Activated CD4-positive, alpha-beta memory T cell treated with anti-CD3 and anti-CD28 coated beads for 36 hours (primary cell): ENCODE measurements around the gene P3H4. TPM values are rescaled to one million over a fixed set of nuclear protein-coding genes. Genes with fewer than 3 reads are reported as not detected.
"Not testable (repeated sequence)": the region's sequence is repeated elsewhere in the genome, so short reads cannot be mapped to it uniquely, and the experiment has no call there.

Experiments used
- CTCF ChIA-PET: fragments of 350-600 bp; sonication (Branson Sonifier 250); formaldehyde crosslinking; loops from one replicate; lab custom pipeline; 2021; ENCODE audit warnings: antibody characterized with exemption, inconsistent platforms; lab: Charles Lee
- POLR2A ChIA-PET: fragments of 350-600 bp; sonication (Branson Sonifier 250); formaldehyde crosslinking; loops from one replicate; lab custom pipeline; 2021; ENCODE audit warnings: antibody characterized with exemption; lab: Charles Lee
- DNase-seq: peaks from one replicate; pipeline ENCODE4 v3.0.0-alpha.2; 2020
- H3K27ac Mint-ChIP-seq: one replicate; pipeline ENCODE4 v1.8.0; 2021; ENCODE audit warnings: mixed read lengths
- H3K27me3 Mint-ChIP-seq: one replicate; pipeline ENCODE4 v1.8.0; 2021; ENCODE audit warnings: mixed read lengths
- H3K36me3 Mint-ChIP-seq: one replicate; pipeline ENCODE4 v1.8.0; 2021; ENCODE audit warnings: mixed read lengths
- H3K4me1 Mint-ChIP-seq: one replicate; pipeline ENCODE4 v1.8.0; 2021; ENCODE audit warnings: low read depth, mixed read lengths
- H3K4me3 Mint-ChIP-seq: one replicate; pipeline ENCODE4 v1.8.0; 2021; ENCODE audit warnings: mild to moderate bottlenecking, mixed read lengths
- H3K9me3 Mint-ChIP-seq: one replicate; pipeline ENCODE4 v1.8.0; 2021; ENCODE audit warnings: mixed read lengths
- intact Hi-C: fragments of 100-400 bp; cut with micrococcal nuclease; formaldehyde crosslinking; loops from one replicate; pipeline ENCODE4 v1.15.1; 2023
- total RNA-seq, 2 experiments: library from RNA; stranded (reverse); gene quantifications; one replicate each; pipeline ENCODE4 v1.2.3, GENCODE V29; 2021

Gene P3H4
- total RNA-seq, 2 experiments from 2014 or later, result 2.5 to 2.9 TPM

DNA sequence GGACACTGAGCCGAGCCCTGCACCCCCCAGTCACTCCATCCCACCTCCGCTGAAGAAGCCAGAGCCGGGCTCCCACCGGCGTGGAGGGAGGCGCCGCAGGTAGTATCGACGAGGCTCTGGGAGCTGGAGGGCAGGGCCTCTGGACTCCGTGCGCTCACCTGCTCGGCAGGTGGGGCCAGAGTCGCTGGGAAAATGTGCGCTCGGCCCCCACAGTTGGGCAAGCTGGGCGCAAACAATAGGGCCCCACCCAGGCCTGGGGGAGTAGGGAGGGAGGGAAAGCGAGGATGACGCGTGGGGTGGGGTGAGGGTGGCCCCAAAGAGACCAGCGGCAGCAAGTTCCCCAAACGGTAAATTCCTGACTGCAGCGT, 25.9 kb downstream of the P3H4 start:
- Mint-ChIP-seq H3K4me1 (peaks cover 12% of the 10 kb centered on the region), H3K27ac (no peak overlapping the region), H3K4me3 (no peak overlapping the region), H3K27me3 (peaks cover 20% of the 10 kb centered on the region), H3K36me3 (no peaks in the 10 kb centered on the region), H3K9me3 (no peaks in the 10 kb centered on the region)
- no peak for DNase-seq
- ChIA-PET POLR2A (interaction anchor here (1.1 kb wide), 1 partner anchor 26 kb away, joined by 4 read pairs; the partner anchor contains the start of gene P3H4), CTCF (interaction anchor here (1.0 to 2.8 kb wide), 8 partner anchors 9 to 90 kb away, joined by 3 to 20 read pairs (median 7); partner anchors contain the start of genes FKBP10 and P3H4)
- intact Hi-C loops, result no loop called here

DNA sequence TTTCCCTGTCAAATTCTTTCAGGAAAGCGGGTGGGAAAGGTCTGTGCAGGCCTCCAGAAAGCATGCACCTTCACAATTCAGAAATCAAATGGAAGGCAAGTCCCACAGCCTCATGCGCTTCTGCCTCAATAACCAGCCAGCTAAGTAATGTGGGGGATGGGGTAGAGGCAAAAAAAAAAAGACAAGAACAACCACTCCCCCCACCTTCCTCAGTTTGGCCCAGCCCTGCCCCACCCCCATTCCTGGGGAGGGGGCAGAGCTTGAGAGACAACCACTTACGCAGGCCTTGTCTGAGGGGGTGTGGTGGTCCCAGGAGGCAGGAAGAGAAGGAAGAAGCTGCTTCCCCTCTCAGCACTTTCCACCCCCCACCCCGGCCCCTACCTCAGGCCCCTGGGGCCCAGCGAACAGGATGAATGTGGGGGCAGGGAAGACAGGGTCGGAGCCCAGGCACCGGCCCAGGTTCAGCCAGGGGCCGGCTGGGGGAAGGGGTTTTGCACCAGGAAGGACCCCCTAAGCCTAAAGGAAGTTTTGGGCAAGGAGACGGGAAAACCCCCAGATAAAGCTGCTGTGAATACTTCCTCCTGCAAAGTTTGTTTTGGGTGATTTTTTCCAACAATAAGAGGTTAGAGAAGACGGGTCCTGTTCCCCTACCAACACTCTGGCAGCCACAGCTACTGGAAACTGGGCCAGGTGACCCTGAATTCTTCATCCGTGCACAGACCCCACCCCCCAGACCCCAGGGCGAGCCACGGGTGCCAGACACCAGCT, 26.5 kb downstream of the P3H4 start:
- Mint-ChIP-seq H3K4me3 (no peak overlapping the region), H3K36me3 (no peaks in the 10 kb centered on the region), H3K4me1 (peaks cover 12% of the 10 kb centered on the region), H3K9me3 (no peaks in the 10 kb centered on the region), H3K27ac (no peak overlapping the region), H3K27me3 (peaks cover 20% of the 10 kb centered on the region)
- POLR2A ChIA-PET, result interaction anchor here (1.1 kb wide), 1 partner anchor 27 kb away, joined by 4 read pairs; the partner anchor contains the start of gene P3H4
- intact Hi-C loops, result no loop called here
- CTCF ChIA-PET, result interaction anchor here (1.0 to 2.8 kb wide), 4 partner anchors 9 to 89 kb away, joined by 3 to 20 read pairs (median 8); no protein-coding TSS in a partner anchor
- DNase-seq, result no peak

DNA sequence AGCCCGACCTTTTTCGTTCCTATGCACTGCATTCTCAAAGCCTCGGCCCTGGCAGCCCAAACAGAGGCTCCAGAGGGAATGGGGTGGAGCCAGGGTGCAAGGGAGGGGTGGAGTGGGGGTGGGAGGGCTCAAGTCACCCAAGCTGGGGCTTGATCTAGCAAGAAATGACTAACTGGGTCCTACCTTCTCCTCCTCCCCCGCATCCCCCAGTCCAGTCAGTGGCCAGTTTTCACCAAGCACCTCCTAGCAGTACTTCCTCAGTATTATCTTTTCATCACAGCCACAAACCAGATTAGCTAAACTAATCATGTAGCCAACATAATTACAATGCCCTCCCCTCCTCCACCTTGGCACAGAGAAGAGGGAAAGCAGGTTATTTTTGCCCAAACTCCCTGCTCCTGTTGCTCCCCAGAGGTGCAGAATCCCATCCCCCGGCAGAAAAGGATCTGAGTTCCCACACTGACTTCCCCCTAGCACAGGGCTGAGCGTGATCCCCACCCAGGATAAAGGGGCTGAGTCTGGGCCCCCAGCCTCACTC, 27.5 kb downstream of the P3H4 start:
- POLR2A ChIA-PET, result no interaction called here
- H3K9me3 Mint-ChIP-seq, result no peaks in the 10 kb centered on the region
- H3K4me1 Mint-ChIP-seq, result peaks cover 12% of the 10 kb centered on the region
- H3K27ac Mint-ChIP-seq, result no peak overlapping the region
- peaks cover 20% of the 10 kb centered on the region for H3K27me3 Mint-ChIP-seq
- CTCF ChIA-PET, result no interaction called here
- H3K4me3 Mint-ChIP-seq, result no peak overlapping the region
- intact Hi-C loops, result no loop called here
- no peaks in the 10 kb centered on the region for H3K36me3 Mint-ChIP-seq
- DNase-seq, result no peak

DNA sequence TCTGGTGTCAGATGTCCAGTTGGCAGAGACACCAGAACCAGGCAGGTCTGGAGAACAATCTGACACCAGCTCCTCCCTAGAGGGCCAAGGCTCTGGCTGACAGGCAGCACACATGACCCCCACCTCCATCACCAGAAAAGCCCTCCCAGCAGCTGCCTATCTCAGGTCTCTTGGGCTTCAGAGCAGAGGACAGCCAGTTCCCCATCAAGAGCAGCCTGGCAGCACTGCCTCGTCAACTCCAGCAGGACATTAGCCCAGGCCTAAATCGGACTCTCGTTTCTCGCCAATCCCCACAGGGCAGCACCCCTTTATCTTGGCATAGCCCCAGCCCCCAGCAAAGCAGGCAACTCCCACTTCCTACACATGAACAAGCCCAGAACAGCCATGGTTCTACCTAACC, 29.6 kb downstream of the P3H4 start:
- ChIA-PET CTCF (no interaction called here), POLR2A (no interaction called here)
- no peaks in the 10 kb centered on the region for H3K36me3 Mint-ChIP-seq
- no peaks in the 10 kb centered on the region for H3K9me3 Mint-ChIP-seq
- H3K27me3 Mint-ChIP-seq, result peaks cover 18% of the 10 kb centered on the region
- peaks cover 8% of the 10 kb centered on the region for H3K4me1 Mint-ChIP-seq
- no peak overlapping the region for H3K27ac Mint-ChIP-seq
- H3K4me3 Mint-ChIP-seq, result no peak overlapping the region
- DNase-seq, result no peak
- intact Hi-C loops, result no loop called here

DNA sequence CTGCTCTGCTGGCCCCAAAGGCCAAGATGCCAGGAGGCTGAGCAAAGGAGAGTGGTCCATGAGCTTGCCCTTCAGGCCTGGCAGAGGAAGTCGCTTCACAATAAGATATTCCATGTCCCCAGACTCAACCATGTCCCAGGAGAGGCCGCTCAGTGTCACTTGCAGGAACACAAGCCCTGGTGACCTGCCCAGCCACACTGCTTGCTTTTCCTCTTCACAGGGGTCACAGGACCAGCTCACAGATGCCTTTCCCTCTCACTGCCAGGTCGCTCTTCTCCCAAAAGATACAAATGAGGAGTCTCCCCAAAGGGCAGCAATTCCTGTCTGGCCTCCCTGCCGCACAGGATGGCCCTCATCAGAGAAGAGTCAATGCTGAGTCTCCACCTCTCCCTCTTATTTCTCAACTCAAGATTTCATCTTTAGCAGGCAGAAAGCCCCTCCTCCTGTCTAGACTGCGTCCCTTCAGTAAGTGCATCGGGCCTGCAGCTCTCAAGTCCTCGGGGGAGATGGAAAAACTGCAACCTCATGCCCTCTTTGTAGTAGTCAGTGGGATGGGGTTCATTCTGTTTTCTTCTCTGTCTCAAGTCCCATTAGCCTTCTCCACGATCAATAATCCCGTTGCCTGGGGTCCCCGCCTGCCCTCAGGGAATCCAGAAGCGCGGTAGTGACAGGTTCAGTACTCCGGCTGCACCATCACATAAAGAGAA, 30.2 kb downstream of the P3H4 start:
- H3K27me3 Mint-ChIP-seq, result peaks cover 18% of the 10 kb centered on the region
- DNase-seq, result no peak
- ChIA-PET CTCF (no interaction called here), POLR2A (no interaction called here)
- intact Hi-C loops, result no loop called here
- peaks cover 4% of the 10 kb centered on the region for H3K4me1 Mint-ChIP-seq
- H3K36me3 Mint-ChIP-seq, result no peaks in the 10 kb centered on the region
- no peak overlapping the region for H3K4me3 Mint-ChIP-seq
- no peak overlapping the region for H3K27ac Mint-ChIP-seq
- H3K9me3 Mint-ChIP-seq, result no peaks in the 10 kb centered on the region

DNA sequence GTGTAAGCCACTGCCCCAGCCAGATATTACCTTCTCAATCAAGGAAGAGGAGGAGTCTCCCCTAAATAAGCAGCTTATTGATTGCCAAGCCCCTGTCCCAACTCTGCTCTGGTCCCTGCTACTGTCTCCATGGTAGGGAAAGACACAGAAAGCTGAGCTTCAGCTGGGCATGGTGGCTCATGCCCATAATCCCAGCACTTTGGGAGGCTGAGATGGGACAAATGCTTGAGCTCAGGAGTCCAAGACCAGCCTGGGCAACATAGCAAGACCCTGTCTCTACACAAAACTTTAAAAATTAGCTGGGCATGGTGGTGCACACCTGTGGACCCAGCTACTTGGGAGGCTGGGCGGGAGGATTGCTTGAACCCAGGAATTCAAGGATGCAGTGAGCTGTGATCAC, 31.8 kb downstream of the P3H4 start:
- Mint-ChIP-seq H3K36me3 (no peaks in the 10 kb centered on the region), H3K27me3 (peaks cover 18% of the 10 kb centered on the region), H3K27ac (no peak overlapping the region), H3K9me3 (no peaks in the 10 kb centered on the region), H3K4me1 (peaks cover 1% of the 10 kb centered on the region), H3K4me3 (no peak overlapping the region)
- intact Hi-C loops, result no loop called here
- POLR2A ChIA-PET, result interaction anchor here (1.0 kb wide), 1 partner anchor 30 kb away, joined by 5 read pairs; no protein-coding TSS in a partner anchor
- no peak for DNase-seq
- CTCF ChIA-PET, result no interaction called here

DNA sequence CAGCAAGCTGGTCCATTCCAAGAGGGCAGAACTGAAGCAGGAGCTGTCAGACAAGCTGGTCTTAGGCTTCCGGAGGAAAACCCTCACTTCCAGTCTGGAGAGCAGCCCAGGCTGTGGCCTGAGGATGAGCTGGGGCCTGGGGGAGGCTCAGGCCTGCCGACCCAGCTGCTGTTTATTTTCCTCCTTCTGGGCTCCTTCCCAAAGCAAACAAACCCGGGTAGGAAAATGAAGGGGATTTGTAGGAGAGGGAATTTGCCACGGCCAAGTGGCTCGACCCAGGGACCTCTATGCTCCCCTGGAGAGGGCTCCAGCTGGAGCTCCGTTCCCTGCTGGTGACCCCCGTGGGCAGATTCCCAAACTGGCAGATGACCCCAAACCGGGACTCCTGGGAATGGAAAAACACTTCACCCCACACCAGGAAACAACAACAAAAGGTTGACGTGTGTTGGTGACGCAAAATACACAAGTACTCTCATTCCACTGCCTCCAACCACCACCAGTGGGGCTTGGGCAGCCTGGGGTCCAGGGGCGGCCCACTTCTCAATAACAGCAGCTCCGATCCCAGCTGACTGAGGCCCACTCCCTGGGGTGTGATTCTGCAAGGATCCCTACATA, 34.1 kb downstream of the P3H4 start:
- Mint-ChIP-seq H3K9me3 (no peaks in the 10 kb centered on the region), H3K36me3 (no peaks in the 10 kb centered on the region), H3K27ac (no peak overlapping the region), H3K4me1 (no peaks in the 10 kb centered on the region), H3K27me3 (peaks cover 12% of the 10 kb centered on the region), H3K4me3 (no peak overlapping the region)
- intact Hi-C loops, result no loop called here
- CTCF ChIA-PET, result interaction anchor here (1.0 to 1.7 kb wide), 2 partner anchors 9 to 24 kb away, joined by 3 to 5 read pairs; partner anchors contain the start of gene JUP
- POLR2A ChIA-PET, result no interaction called here
- no peak for DNase-seq

DNA sequence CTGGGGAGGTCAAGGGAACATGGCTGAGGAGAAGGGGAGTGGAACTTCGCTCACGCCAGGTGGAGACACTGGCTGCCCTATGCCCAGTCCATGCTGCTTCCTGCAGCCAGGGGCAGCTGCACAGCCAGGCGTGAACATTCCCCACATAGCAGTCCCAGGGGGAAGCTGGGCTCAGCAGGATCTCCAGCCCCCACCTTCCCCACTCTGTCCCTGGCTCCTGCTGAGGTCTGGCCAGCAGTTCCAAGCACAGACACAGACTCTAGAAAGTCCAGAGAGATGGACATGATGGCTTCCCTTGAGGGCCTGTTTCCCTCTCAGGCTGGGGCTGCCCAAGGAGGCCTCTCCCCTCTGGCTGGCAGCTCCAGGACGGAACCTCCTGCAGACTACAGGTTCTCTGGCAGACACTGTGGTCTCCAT, 34.6 kb downstream of the P3H4 start:
- H3K4me3 Mint-ChIP-seq, result no peak overlapping the region
- no peaks in the 10 kb centered on the region for H3K9me3 Mint-ChIP-seq
- intact Hi-C loops, result no loop called here
- H3K27me3 Mint-ChIP-seq, result peaks cover 13% of the 10 kb centered on the region
- H3K4me1 Mint-ChIP-seq, result no peaks in the 10 kb centered on the region
- ChIA-PET POLR2A (no interaction called here), CTCF (interaction anchor here (1.7 kb wide), 1 partner anchor 24 kb away, joined by 5 read pairs; no protein-coding TSS in a partner anchor)
- DNase-seq, result no peak
- no peak overlapping the region for H3K27ac Mint-ChIP-seq
- H3K36me3 Mint-ChIP-seq, result no peaks in the 10 kb centered on the region

DNA sequence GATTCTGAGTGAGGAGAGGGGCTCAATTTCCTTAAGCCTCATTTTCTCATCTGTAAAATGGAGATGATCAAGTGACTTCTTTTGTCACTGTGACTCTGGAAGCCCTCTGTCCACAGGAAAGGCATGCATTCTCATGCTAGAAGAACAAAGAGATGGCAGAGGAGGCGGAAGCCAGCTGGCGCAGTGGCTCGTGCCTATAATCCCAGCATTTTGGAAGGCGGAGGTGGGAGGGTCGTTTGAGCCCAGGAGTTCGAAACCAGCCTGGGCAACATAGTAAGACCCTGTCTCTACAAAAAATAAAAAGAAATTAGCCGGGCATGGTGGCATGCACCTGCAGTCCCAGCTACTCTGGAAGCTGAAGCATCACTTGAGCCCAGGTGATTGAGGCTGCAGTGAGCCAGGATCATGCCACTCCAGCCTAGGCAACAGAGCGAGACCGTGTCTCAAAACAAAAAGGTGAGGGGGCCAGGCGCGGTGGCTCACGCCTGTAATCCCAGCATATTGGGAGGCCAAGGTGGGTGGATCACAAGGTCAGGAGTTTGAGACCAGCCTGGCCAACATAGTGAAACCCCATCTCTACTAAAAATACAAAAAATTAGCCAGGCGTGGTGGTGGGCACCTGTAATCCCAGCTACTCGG, 35.4 kb downstream of the P3H4 start:
- H3K4me3 Mint-ChIP-seq, H3K4me1 Mint-ChIP-seq, H3K27me3 Mint-ChIP-seq, intact Hi-C loops, H3K27ac Mint-ChIP-seq, H3K36me3 Mint-ChIP-seq, POLR2A ChIA-PET, DNase-seq, CTCF ChIA-PET, H3K9me3 Mint-ChIP-seq: not testable (repeated sequence)

DNA sequence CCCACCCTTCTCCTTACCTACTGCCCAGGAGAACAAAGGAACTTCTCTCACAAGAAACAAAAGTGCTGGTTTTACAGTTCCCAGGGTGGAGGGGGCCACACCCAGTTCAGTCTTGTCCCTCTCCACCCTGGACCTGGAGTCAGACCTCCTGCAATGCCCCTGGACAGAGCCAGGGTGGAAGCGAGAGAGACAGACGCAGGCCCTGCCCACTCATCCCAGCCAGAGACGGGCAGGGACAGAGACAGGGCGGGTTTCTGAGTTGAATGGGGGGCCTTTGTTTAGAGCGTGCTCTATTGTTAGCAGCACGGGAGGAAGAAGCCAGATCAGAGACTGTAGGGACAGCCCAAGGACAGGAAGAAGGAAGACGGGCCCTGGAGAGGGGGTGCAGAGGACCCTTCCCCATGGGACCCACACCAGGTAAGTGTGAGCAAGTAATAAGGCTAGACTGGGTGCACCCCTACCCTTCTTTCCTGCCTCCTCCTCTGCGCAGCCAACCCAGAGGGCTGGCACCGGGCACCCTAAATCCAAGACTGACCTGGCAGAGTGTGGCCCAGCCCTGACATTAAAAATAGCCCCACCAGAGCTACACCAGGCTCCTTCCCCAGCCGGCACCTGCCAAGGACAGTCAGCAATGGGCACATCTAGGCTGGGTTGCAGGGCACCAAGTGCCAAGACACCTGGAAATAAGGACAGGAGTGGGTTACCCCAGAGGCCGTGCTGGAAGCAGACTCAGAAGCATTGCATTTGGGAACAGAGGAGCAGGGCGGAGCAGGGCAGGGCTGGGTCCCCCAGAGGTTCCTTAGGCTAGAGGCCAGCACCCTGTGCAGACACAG, 36.1 kb downstream of the P3H4 start:
- Mint-ChIP-seq H3K27ac (no peak overlapping the region), H3K4me1 (no peaks in the 10 kb centered on the region), H3K9me3 (no peaks in the 10 kb centered on the region), H3K4me3 (no peak overlapping the region), H3K36me3 (no peaks in the 10 kb centered on the region), H3K27me3 (peaks cover 6% of the 10 kb centered on the region)
- no peak for DNase-seq
- intact Hi-C loops, result no loop called here
- CTCF ChIA-PET, result no interaction called here
- POLR2A ChIA-PET, result no interaction called here

DNA sequence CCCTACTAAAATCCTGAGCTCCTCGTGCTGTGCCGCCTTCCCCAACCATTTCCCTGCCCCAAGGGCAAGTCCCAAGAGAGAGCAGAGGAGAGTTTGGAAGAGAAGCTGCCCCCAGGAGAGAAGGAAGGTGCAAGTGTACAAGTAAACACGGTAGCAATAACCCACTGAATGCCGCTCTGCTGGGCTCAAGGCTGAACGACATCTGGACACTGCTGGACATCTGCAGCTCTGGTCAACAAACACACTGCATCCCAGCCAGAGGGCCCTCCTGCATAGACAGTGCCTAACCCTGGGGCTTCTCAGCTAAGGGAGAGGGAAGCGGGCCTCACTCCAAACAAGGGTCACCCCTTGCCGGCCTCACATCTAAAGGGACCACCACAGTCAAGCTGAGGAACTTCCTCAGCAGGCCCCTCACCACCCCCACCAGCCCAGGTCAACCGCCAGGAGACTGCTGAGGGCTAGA, 38.0 kb downstream of the P3H4 start:
- no peaks in the 10 kb centered on the region for H3K9me3 Mint-ChIP-seq
- no peak overlapping the region for H3K4me3 Mint-ChIP-seq
- intact Hi-C loops, result no loop called here
- DNase-seq, result no peak
- H3K36me3 Mint-ChIP-seq, result no peaks in the 10 kb centered on the region
- ChIA-PET CTCF (interaction anchor here (1.1 kb wide), 1 partner anchor 13 kb away, joined by 4 read pairs; the partner anchor contains the start of gene JUP), POLR2A (no interaction called here)
- peaks cover 6% of the 10 kb centered on the region for H3K27me3 Mint-ChIP-seq
- no peaks in the 10 kb centered on the region for H3K4me1 Mint-ChIP-seq
- no peak overlapping the region for H3K27ac Mint-ChIP-seq
